Activated CD4-positive, alpha-beta T cell treated with anti-CD3 and anti-CD28 coated beads, Interleukin-2, amount 50 U/mL, for 1 hour (primary cell): Measurements from ENCODE around the gene PNMA1.
"Not testable (repeated sequence)": the region's sequence is repeated elsewhere in the genome, so short reads cannot be mapped to it uniquely, and the experiment has no call there.

Experiments
- DNase-seq: peaks from one replicate; pipeline ENCODE4 v3.0.0-alpha.2; 2020

PNMA1 gene

GRCh38 chr14:73713206-73713802, 880 bp downstream of the PNMA1 start:
- no peak for DNase-seq

- no peak for DNase-seq
These were observed 1.5 kb downstream of the PNMA1 start for GRCh38 chr14:73712540-73713180.

- no peak for DNase-seq
These were observed 2.1 kb downstream of the PNMA1 start for GRCh38 chr14:73712071-73712506.

DNA sequence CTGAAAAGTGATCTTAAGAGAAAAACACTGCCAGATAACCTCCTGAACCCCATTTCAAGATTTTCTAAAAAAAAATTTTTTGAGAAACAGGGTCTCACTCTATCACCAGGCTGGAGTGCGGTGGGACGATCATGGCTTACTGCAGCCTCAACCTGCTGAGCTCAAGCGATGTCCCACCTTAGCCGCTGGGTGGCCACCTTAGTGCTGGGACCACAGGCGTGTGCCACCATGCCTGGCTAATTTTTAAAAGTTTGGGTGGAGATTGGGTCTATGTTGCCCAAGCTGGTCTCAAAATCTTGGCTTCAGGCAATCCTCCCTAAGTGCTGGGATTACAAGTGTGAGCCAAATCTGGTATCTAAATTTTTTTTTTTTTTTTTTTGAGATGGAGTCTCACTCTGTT, 3.4 kb downstream of the PNMA1 start:
- DNase-seq, result no peak

DNA sequence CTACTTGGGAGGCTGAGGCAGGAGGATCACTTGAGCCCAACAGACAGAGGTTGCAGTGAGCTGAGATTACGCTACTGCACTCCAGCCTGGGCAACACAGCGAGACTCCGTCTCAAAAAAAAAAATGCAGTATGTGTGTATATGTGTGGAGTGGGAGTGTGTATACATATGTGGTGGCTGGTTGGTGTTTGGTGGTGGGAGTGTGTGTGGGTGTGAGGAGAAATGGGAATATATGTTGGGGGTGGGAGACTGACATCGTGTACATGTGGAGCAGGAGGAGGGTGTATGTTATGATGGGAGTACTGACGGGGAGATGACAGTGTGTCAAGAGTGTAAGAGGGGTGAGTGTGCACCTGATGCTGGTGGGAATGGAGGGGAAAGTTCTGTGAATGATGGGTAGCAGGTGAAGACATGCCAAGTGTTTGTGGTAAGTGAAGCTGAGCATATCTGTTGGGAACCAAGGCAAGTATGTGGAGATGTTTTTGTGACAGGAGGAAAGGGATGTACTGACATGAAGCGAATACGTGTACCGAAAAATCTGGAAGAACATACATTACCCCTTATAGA, 4.2 kb downstream of the PNMA1 start:
- DNase-seq, result no peak

- not testable (repeated sequence) for DNase-seq
These were observed 6.1 kb downstream of the PNMA1 start for GRCh38 chr14:73708076-73708475.

DNA sequence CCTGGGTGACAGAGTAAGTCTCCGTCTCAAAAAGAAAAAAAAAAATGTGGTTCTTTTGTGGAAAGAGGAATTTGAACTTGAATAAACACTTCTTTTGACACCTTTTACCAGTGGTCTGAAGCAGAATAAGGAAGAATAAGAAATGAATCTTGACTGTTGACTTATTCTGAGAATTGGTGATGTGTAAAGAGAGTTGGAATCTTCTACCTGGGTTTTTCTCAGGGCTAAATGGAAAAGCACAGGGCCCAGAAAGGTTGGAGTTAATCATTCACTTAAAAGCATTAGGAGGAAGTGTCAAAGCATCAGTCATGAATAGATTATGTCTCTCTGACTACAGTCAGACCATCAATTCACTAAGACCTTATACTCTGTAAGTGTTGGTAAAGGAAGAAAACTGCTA, 13.9 kb downstream of the PNMA1 start:
- DNase-seq, result no peak

GRCh38 chr14:73696466-73697400, 17.5 kb downstream of the PNMA1 start:
- no peak for DNase-seq

DNA sequence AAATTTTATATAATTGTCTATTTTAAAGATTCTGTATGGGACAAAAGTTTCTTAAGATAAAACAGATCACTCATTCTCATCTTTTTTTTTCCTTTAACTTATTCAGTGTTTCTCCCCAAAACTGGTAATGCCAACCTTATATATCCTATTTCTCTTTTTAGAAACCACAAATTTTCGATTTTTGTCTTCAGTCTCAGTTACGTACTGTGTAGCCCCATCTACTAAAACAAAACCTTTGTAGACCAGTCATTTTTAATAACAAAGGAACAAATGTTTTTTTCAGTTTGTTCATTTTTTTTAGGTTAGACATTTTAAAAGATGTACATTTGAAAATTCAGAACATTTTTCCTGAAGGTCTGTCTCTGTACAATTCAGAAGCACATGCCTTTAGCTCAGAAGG, 18.2 kb downstream of the PNMA1 start:
- no peak for DNase-seq

DNA sequence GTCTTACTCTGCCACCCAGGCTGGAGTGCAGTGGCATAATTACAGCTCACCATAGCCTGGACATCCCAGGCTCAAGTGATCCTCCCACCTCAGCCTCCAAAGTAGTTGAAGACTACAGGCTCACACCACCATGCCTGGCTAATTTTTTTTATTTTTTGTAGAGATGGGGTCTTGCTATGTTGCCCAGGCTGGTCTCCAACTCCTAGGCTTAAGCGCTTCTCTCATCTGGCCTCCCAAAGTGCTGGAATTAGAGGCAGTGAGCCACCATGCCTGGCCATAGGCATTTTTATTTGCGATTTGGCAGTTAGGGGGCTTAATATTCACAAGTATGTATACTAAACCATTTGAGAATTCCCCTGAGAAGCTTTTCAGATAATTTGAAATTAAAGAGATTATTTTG, 19.1 kb downstream of the PNMA1 start:
- no peak for DNase-seq

DNA sequence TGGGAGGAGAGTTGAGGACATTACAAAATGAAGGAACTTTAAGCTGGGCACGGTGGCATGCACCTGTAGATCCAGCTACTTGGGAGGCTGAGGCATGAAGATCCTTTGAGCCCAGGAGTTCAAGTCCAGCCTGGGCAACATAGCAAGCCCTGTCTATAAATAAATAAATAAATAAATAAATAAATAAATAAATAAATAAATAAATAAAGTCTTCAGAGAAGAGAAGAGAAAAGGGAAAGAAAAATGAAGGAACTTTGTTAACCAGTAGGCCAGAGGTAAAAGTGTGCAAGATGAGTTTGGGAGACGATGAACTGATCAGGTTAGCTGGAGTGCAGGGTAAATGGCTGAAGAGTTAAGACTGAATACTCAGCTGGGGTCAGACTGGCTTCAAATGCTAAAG, 20.1 kb downstream of the PNMA1 start:
- DNase-seq, result no peak

- DNase-seq, result no peak
These were observed 27.3 kb downstream of the PNMA1 start for GRCh38 chr14:73686901-73687300.

DNA sequence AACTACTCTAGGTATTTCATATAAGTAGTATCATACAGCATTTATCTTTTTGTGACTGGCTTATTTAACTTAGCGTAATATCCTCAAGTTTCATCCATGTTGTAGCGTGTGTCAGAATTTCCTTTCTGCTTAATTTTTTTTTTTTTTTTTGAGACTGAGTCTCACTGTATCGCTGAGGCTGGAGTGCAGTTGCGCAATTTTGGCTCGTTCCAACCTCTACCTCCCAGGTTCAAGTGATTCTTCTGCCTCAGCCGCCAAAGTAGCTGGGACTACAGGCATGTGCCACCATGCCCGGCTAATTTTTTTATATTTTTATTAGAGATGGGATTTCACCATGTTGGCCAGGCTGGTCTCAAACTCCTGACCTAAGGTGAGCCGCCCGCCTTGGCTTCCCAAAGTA, 28.9 kb downstream of the PNMA1 start:
- DNase-seq, result no peak

DNA sequence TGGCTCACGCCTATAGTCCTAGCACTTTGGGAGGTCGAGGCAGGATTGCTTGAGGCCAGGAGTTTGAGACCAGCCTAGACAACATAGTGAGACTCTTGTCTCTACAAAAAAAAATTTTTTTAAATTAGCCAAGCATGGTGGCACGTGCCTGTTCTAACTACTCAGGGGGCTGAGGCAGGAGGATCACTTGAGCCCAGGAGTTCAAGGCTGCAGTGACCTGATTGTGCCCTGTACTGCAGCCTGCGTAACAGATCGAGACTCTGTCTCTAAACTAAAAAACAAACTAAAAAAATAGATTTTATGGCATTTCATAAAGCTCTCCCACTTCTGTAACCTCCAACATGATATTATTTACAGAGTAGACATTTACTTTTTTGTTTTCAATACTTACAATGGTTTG, 29.6 kb downstream of the PNMA1 start:
- DNase-seq, result no peak

- no peak for DNase-seq
These were observed 33.4 kb downstream of the PNMA1 start for GRCh38 chr14:73680821-73681220.

GRCh38 chr14:73678698-73679097, 35.5 kb downstream of the PNMA1 start:
- no peak for DNase-seq

DNA sequence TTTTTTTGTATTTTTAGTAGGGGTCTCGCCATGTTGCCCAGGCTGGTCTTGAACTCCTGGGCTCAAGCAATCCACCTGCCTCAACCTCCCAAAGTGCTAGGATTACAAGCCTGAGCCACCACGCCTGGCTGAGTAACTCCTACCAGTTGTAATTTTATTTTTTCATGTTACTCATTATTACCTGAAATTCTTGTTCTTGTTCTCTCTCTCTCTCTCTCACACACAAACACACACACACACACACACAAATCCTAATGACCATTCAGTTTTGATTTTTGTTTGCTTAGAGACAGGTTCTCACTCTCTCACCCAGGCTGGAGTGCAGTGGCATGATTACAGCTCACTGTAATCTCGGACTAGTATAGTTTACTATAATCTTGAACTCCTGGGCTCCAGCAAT, 39.2 kb downstream of the PNMA1 start:
- no peak for DNase-seq

DNA sequence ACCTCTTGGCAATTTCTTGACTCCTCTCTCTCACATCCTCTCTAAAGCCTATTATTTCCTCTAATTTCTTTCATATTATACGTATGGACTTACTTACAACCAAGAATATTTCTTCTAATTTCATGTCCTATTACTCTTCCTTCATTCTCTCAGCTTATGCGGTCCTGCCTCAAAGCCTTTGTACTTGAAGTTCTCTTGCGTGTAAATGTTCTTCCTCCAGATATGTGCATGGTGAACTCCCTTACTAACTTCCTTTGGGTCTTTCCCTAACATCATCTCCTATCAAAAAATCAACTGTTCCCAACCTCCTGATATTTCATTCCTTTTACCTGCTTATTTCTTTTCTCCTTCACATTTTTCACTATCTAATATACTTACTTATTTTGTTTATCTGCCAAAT, 46.3 kb downstream of the PNMA1 start:
- DNase-seq, result no peak

DNA sequence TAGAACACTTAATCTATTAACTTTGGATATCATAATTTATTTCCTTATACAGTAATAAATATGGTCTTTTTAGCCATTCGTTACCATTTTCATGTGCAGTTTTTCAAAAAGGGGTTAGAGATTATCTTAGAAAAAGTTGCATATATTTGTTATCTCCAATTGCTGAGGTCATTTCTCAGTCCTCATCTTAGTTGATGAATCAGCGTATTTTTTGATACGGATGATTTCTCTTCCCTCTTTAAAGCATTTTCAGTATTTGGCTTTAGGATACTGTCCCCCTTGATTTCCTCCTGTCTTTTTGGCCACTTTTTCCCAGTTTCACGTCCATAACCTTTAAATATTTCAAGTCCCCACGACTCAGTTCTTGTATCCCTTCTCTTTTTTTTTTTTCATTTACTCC, 47.6 kb downstream of the PNMA1 start:
- no peak for DNase-seq

- no peak for DNase-seq
These were observed 49.1 kb downstream of the PNMA1 start for GRCh38 chr14:73665130-73665529.

- DNase-seq, result no peak
These were observed 50.5 kb downstream of the PNMA1 start for GRCh38 chr14:73663548-73664212.

- DNase-seq, result no peak
These were observed 51.7 kb downstream of the PNMA1 start for GRCh38 chr14:73662487-73662943.

GRCh38 chr14:73661872-73662271, 52.3 kb downstream of the PNMA1 start:
- no peak for DNase-seq
